ENCODE data around the gene STAT5B. TPM values are rescaled to one million over a fixed set of nuclear protein-coding genes. Genes with fewer than 3 reads are reported as not detected.

The STAT5B gene
- total and polyA plus RNA-seq, 2 of the 8 experiments (the other 6 are each of a cell fraction or from before 2014, with no cell fraction given) = 35.3 to 52.6 TPM

DNA sequence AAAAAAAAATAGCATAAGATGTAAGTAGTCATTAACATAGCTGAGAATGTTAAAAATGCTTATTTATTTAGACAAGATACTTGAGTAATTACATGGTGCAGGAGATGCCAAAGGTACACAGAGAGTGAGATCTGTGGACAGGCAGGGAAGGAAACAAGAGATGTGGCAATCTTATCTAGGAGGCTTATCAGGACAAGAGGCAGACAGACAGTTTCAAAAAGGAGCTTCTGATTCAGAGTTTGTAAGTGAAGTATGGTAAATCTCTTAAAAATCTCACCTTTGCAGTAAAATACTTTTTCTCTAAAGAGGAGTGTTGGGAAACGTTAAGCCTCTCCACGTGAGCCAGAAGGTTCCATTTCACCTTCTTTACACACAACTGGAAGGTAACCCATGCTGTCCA lies 62.0 kb downstream of the STAT5B start (continued):
- TF ChIP-seq NRF1 (IDR thresholded peaks at IDR 0.05; ENCODE audit: low read depth, low read length) (no peak), SUZ12 (IDR thresholded peaks at IDR 0.05; ENCODE audit: low read length) (no peak), CREB1 (IDR thresholded peaks at IDR 0.05) (no peak), TAF1 (IDR thresholded peaks at IDR 0.05; ENCODE audit: low read depth, low read length) (no peak), SP4 (IDR thresholded peaks at IDR 0.05; ENCODE audit: low read length) (no peak)
- TF ChIP-seq, protein P1, sequence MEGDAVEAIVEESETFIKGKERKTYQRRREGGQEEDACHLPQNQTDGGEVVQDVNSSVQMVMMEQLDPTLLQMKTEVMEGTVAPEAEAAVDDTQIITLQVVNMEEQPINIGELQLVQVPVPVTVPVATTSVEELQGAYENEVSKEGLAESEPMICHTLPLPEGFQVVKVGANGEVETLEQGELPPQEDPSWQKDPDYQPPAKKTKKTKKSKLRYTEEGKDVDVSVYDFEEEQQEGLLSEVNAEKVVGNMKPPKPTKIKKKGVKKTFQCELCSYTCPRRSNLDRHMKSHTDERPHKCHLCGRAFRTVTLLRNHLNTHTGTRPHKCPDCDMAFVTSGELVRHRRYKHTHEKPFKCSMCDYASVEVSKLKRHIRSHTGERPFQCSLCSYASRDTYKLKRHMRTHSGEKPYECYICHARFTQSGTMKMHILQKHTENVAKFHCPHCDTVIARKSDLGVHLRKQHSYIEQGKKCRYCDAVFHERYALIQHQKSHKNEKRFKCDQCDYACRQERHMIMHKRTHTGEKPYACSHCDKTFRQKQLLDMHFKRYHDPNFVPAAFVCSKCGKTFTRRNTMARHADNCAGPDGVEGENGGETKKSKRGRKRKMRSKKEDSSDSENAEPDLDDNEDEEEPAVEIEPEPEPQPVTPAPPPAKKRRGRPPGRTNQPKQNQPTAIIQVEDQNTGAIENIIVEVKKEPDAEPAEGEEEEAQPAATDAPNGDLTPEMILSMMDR (IDR thresholded peaks at IDR 0.05; ENCODE audit: control extremely low read depth in 1 of 3, insufficient read depth in 1 of 3, low read depth in 1 of 3, low read length in 3 of 3) = no peak

Measured in H1 (cell line).